Prostate gland (tissue), 2 donors: ENCODE results near the gene MAP1S. TPM values are rescaled to one million over a fixed set of nuclear protein-coding genes. Genes with fewer than 3 reads are reported as not detected.

Source experiments
- DNase-seq: peaks from one replicate; pipeline ENCODE4 v3.0.0-alpha.2; 2019; ENCODE audit warnings: low spot score
- H3K27ac ChIP-seq, 2 donors: fragments of 200-600 bp; sonication (generic); 2 replicates each; pipeline ENCODE4 v1.5.1; 2017 to 2019
- H3K27me3 ChIP-seq: fragments of 200-600 bp; sonication (generic); replicated peaks from 2 replicates; pipeline ENCODE4 v1.5.1; 2019; ENCODE audit not compliant: insufficient read depth
- H3K36me3 ChIP-seq, 2 donors: fragments of 200-600 bp; sonication (generic); 1 replicate in 1 of 2; 2 replicates in 1 of 2; pipeline versions ENCODE4 v1.5.1 to v1.8.1; 2017 to 2019
- H3K4me1 ChIP-seq: fragments of 200-600 bp; sonication (generic); replicated peaks from 2 replicates; pipeline ENCODE4 v1.5.1; 2019
- H3K4me3 ChIP-seq, 2 donors: fragments of 200-600 bp; sonication (generic); 2 replicates each; pipeline ENCODE4 v1.5.1; 2017 to 2019
- H3K9me3 ChIP-seq: fragments of 200-600 bp; sonication (generic); 2 replicates; pipeline ENCODE4 v1.5.1; 2017
- CTCF ChIP-seq, 4 experiments: fragments of 200-600 bp in 2 of 4; fragments of 450-650 bp in 2 of 4; sonication (generic) in 2 of 4; IDR thresholded peaks; 1 replicate in 3 of 4; 2 replicates in 1 of 4; pipeline ENCODE4 v1.5.1; 2016 to 2019; ENCODE audit warnings: antibody characterized with exemption in 4 of 4, mild to moderate bottlenecking in 2 of 4, moderate library complexity in 2 of 4
- POLR2A ChIP-seq: fragments of 450-650 bp; IDR thresholded peaks from one replicate; pipeline ENCODE4 v1.6.1; 2016; ENCODE audit warnings: antibody characterized with exemption, mild to moderate bottlenecking
- POLR2AphosphoS5 ChIP-seq: sonication (generic); formaldehyde crosslinking; IDR thresholded peaks from one replicate; pipeline ENCODE4 v1.6.1; 2017; ENCODE audit warnings: antibody characterized with exemption
- WGBS: methylation state at CpG from one replicate; pipeline ENCODE4 v1.1.5; 2018; 5-methylcytosine and 5-hydroxymethylcytosine counted together
- intact Hi-C: fragments of 100-400 bp; cut with DNase I; formaldehyde crosslinking; loops from one replicate; pipeline ENCODE4 v1.14.2; 2022
- total RNA-seq, 2 donors: library from RNA; depleted of rRNA; stranded (reverse); fragments of >200 nt; gene quantifications; one replicate each; pipeline ENCODE4 v1.1.0, GENCODE V29; 2016

MAP1S gene
- total RNA-seq, 2 donors from 2014 or later, result 34.9 to 61.1 TPM

- TF ChIP-seq POLR2AphosphoS5 (no peak), POLR2A (no peak), CTCF (IDR thresholded peaks at IDR 0.05) (no peak)
- DNase-seq, result no peak
- no peak overlapping the region for H3K27ac ChIP-seq
- WGBS, result 94% methylated on average over 21 of the region's 22 CpGs
- peaks cover 2 to 10% of the 10 kb centered on the region in 2 donors for H3K36me3 ChIP-seq
- no peaks in the 10 kb centered on the region for H3K27me3 ChIP-seq
- intact Hi-C loops, result no loop called here
- H3K4me3 ChIP-seq, result no peak overlapping the region
- no peaks in the 10 kb centered on the region for H3K9me3 ChIP-seq
- no peaks in the 10 kb centered on the region for H3K4me1 ChIP-seq
These were observed 13.8 kb downstream of the MAP1S start for GRCh38 chr19:17733127-17733526.

- Histone ChIP-seq H3K27me3 (no peaks in the 10 kb centered on the region), H3K4me3 (no peak overlapping the region), H3K9me3 (no peaks in the 10 kb centered on the region), H3K36me3 (peaks cover 2 to 10% of the 10 kb centered on the region in 2 donors), H3K4me1 (no peaks in the 10 kb centered on the region), H3K27ac (no peak overlapping the region)
- WGBS, result 96% methylated on average over 16 of the region's 16 CpGs
- intact Hi-C loops, result no loop called here
- no peak for TF ChIP-seq CTCF (IDR thresholded peaks at IDR 0.05)
- TF ChIP-seq POLR2A, result no peak
- no peak for TF ChIP-seq POLR2AphosphoS5
- DNase-seq, result no peak
These were observed 14.9 kb downstream of the MAP1S start for GRCh38 chr19:17734146-17734545.

GRCh38 chr19:17735410-17735809 is 16.1 kb downstream of the MAP1S start:
- H3K9me3 ChIP-seq, result no peaks in the 10 kb centered on the region
- peaks cover 2 to 10% of the 10 kb centered on the region in 2 donors for H3K36me3 ChIP-seq
- WGBS, result 85% methylated on average over 5 of the region's 5 CpGs
- intact Hi-C loops, result no loop called here
- no peaks in the 10 kb centered on the region for H3K27me3 ChIP-seq
- TF ChIP-seq CTCF (IDR thresholded peaks at IDR 0.05) (no peak), POLR2A (no peak), POLR2AphosphoS5 (no peak)
- H3K27ac ChIP-seq, result no peak overlapping the region
- no peak for DNase-seq
- H3K4me3 ChIP-seq, result no peak overlapping the region
- H3K4me1 ChIP-seq, result no peaks in the 10 kb centered on the region

- 82% methylated on average over 7 of the region's 7 CpGs for WGBS
- no peaks in the 10 kb centered on the region for H3K9me3 ChIP-seq
- TF ChIP-seq CTCF (IDR thresholded peaks at IDR 0.05), result no peak
- no peak for TF ChIP-seq POLR2A
- no peak for TF ChIP-seq POLR2AphosphoS5
These were observed 18.4 kb downstream of the MAP1S start for GRCh38 chr19:17737690-17738153.

GRCh38 chr19:17739121-17739875 is 20.0 kb downstream of the MAP1S start:
- Histone ChIP-seq H3K36me3 (no peaks in the 10 kb centered on the region), H3K27me3 (no peaks in the 10 kb centered on the region), H3K4me3 (no peak overlapping the region), H3K9me3 (no peaks in the 10 kb centered on the region), H3K27ac (no peak overlapping the region), H3K4me1 (no peaks in the 10 kb centered on the region)
- TF ChIP-seq POLR2A (no peak), CTCF (IDR thresholded peaks at IDR 0.05) (no peak), POLR2AphosphoS5 (no peak)
- intact Hi-C loops, result no loop called here
- no peak for DNase-seq
- 63% methylated on average over 18 of the region's 18 CpGs for WGBS

More at GRCh38 chr19:17737690-17738153, 18.4 kb downstream of the MAP1S start:
- peaks cover 2 to 10% of the 10 kb centered on the region in 2 donors for H3K36me3 ChIP-seq
- intact Hi-C loops, result no loop called here
- H3K27ac ChIP-seq, result no peak overlapping the region
- no peak for DNase-seq
- H3K4me1 ChIP-seq, result no peaks in the 10 kb centered on the region
- H3K27me3 ChIP-seq, result no peaks in the 10 kb centered on the region
- no peak overlapping the region for H3K4me3 ChIP-seq
